ENCODE results near the gene ALDH1L1.

The ALDH1L1 gene

GRCh38 chr3:126132751-126133511 lies 47.5 kb downstream of the ALDH1L1 start:
- DNase-seq, result peak; percentile 17

GRCh38 chr3:126131881-126132750 lies 48.3 kb downstream of the ALDH1L1 start:
- no peak for DNase-seq

GRCh38 chr3:126130981-126131745 lies 49.2 kb downstream of the ALDH1L1 start:
- DNase-seq, result no peak

GRCh38 chr3:126130081-126130855 lies 50.1 kb downstream of the ALDH1L1 start:
- no peak for DNase-seq

- DNase-seq, result peak; percentile 32
These were observed 50.9 kb downstream of the ALDH1L1 start for GRCh38 chr3:126129398-126129891.

- no peak for DNase-seq
These were observed 51.6 kb downstream of the ALDH1L1 start for GRCh38 chr3:126128504-126129397.

- no peak for DNase-seq
These were observed 52.5 kb downstream of the ALDH1L1 start for GRCh38 chr3:126127904-126128303.

- DNase-seq, result no peak
These were observed 52.9 kb downstream of the ALDH1L1 start for GRCh38 chr3:126127452-126127851.

- DNase-seq, result no peak
These were observed 53.5 kb downstream of the ALDH1L1 start for GRCh38 chr3:126126811-126127431.

- no peak for DNase-seq
These were observed 54.1 kb downstream of the ALDH1L1 start for GRCh38 chr3:126126286-126126685.

- no peak for DNase-seq
These were observed 54.6 kb downstream of the ALDH1L1 start for GRCh38 chr3:126125781-126126251.

GRCh38 chr3:126125341-126125740 lies 55.0 kb downstream of the ALDH1L1 start:
- no peak for DNase-seq

GRCh38 chr3:126124896-126125295 lies 55.5 kb downstream of the ALDH1L1 start:
- no peak for DNase-seq

GRCh38 chr3:126124148-126124868 lies 56.1 kb downstream of the ALDH1L1 start:
- no peak for DNase-seq

GRCh38 chr3:126121632-126122031 lies 58.8 kb downstream of the ALDH1L1 start:
- DNase-seq, result no peak

GRCh38 chr3:126121074-126121473 lies 59.3 kb downstream of the ALDH1L1 start:
- no peak for DNase-seq

GRCh38 chr3:126119976-126120375 lies 60.4 kb downstream of the ALDH1L1 start:
- DNase-seq, result no peak

- no peak for DNase-seq
These were observed 61.2 kb downstream of the ALDH1L1 start for GRCh38 chr3:126119008-126119675.

GRCh38 chr3:126118591-126118990 lies 61.8 kb downstream of the ALDH1L1 start:
- no peak for DNase-seq

Measured in HCEC 1CT (cell line).